ENCODE measurements around the gene MSANTD7. TPM values are rescaled to one million over a fixed set of nuclear protein-coding genes. Genes with fewer than 3 reads are reported as not detected.

Gene MSANTD7
- polyA plus RNA-seq, 1 donor (not counting 4 experiments of a cell fraction or from before 2014, with no cell fraction given), result 8.6 TPM

GRCh38 chr10:14880229-14880628 lies 42.1 kb downstream of the MSANTD7 start:
- Histone ChIP-seq H2AFZ (ENCODE audit: control insufficient read depth, low read length) (peak overlapping the region; percentile 76), H3K9ac (ENCODE audit: control insufficient read depth, extremely low read depth, insufficient read depth, low read length) (peak overlapping the region; percentile 99), H4K20me1 (ENCODE audit: control insufficient read depth, extremely low read depth, insufficient read depth, low read length) (no peaks in the 10 kb centered on the region), H3K4me3 (ENCODE audit: control insufficient read depth in 2 of 3, extremely low read depth in 1 of 3, insufficient read depth in 2 of 3, low read depth in 1 of 3, low read length in 3 of 3) (peak overlapping the region; percentile 0 to 89 (median 80)), H3K9me1 (ENCODE audit: control insufficient read depth, extremely low read depth, insufficient read depth, low read length) (peaks cover 2% of the 10 kb centered on the region), H3K79me2 (ENCODE audit: control insufficient read depth, insufficient read depth, low read length) (peaks cover 77% of the 10 kb centered on the region), H3K9me3 (ENCODE audit: control insufficient read depth, low read depth, low read length) (no peaks in the 10 kb centered on the region), H3K4me1 (ENCODE audit: control insufficient read depth, extremely low read depth, insufficient read depth, low read length) (peaks cover 20% of the 10 kb centered on the region), H3K4me2 (ENCODE audit: control insufficient read depth, extremely low read depth, insufficient read depth, low read depth, low read length) (peak overlapping the region; percentile 97), H3K27ac (ENCODE audit: control insufficient read depth, insufficient read depth, low read length) (peak overlapping the region; percentile 96), H3K27me3 (ENCODE audit: control insufficient read depth, extremely low read depth, insufficient read depth, low read length) (no peaks in the 10 kb centered on the region), H3K36me3 (ENCODE audit: control insufficient read depth in 2 of 2, extremely low read depth in 1 of 2, insufficient read depth in 2 of 2, low read length in 2 of 2) (peaks cover 2 to 7% of the 10 kb centered on the region in 2 experiments)
- no peak for TF ChIP-seq CTCF (optimal IDR thresholded peaks at IDR 0.05 in 1 of 3, IDR thresholded peaks at IDR 0.05 in 1 of 3, conservative IDR thresholded peaks at IDR 0.05 in 1 of 3; ENCODE audit: extremely low read depth in 1 of 3, insufficient read depth in 2 of 3, low read length in 3 of 3)
- TF ChIP-seq EZH2 (IDR thresholded peaks at IDR 0.05; ENCODE audit: low read length), result no peak
- dilution Hi-C loops (cut with MboI; ENCODE audit: extremely low pct_ligation_motif_present, low sequenced_read_pairs), result no loop called here
- DNase-seq (ENCODE audit: low read depth, low spot score), result no peak
- FAIRE-seq, result no peak

- DNase-seq (ENCODE audit: low read depth, low spot score) (no peak), FAIRE-seq (no peak)
- Histone ChIP-seq H3K36me3 (ENCODE audit: control insufficient read depth in 2 of 2, extremely low read depth in 1 of 2, insufficient read depth in 2 of 2, low read length in 2 of 2) (peaks cover 2 to 8% of the 10 kb centered on the region in 2 experiments), H3K79me2 (ENCODE audit: control insufficient read depth, insufficient read depth, low read length) (peaks cover 81% of the 10 kb centered on the region), H3K9ac (ENCODE audit: control insufficient read depth, extremely low read depth, insufficient read depth, low read length) (no peak overlapping the region), H3K4me1 (ENCODE audit: control insufficient read depth, extremely low read depth, insufficient read depth, low read length) (peaks cover 8% of the 10 kb centered on the region), H3K4me3 (ENCODE audit: control insufficient read depth in 2 of 3, extremely low read depth in 1 of 3, insufficient read depth in 2 of 3, low read depth in 1 of 3, low read length in 3 of 3) (no peak overlapping the region), H3K27ac (ENCODE audit: control insufficient read depth, insufficient read depth, low read length) (no peak overlapping the region), H3K9me3 (ENCODE audit: control insufficient read depth, low read depth, low read length) (no peaks in the 10 kb centered on the region), H4K20me1 (ENCODE audit: control insufficient read depth, extremely low read depth, insufficient read depth, low read length) (no peaks in the 10 kb centered on the region), H3K4me2 (ENCODE audit: control insufficient read depth, extremely low read depth, insufficient read depth, low read depth, low read length) (no peak overlapping the region), H3K9me1 (ENCODE audit: control insufficient read depth, extremely low read depth, insufficient read depth, low read length) (peaks cover 2% of the 10 kb centered on the region), H2AFZ (ENCODE audit: control insufficient read depth, low read length) (no peak overlapping the region), H3K27me3 (ENCODE audit: control insufficient read depth, extremely low read depth, insufficient read depth, low read length) (no peaks in the 10 kb centered on the region)
- TF ChIP-seq CTCF (optimal IDR thresholded peaks at IDR 0.05 in 1 of 3, IDR thresholded peaks at IDR 0.05 in 1 of 3, conservative IDR thresholded peaks at IDR 0.05 in 1 of 3; ENCODE audit: extremely low read depth in 1 of 3, insufficient read depth in 2 of 3, low read length in 3 of 3), result no peak
- no peak for TF ChIP-seq EZH2 (IDR thresholded peaks at IDR 0.05; ENCODE audit: low read length)
- dilution Hi-C loops (cut with MboI; ENCODE audit: extremely low pct_ligation_motif_present, low sequenced_read_pairs), result no loop called here
These were observed 46.0 kb downstream of the MSANTD7 start for GRCh38 chr10:14884082-14884481.

Other genes with a start within 250 kb of the MSANTD7 start
- gene FAM107B, start 63.4 kb upstream of the MSANTD7 start, polyA plus RNA-seq, result 2.4 to 8.7 TPM (median 8.2 TPM) in 3 replicates
- 1.1 to 1.4 TPM (median 1.2 TPM) in 3 replicates for gene CDNF, start 269 bp upstream of the MSANTD7 start, polyA plus RNA-seq
- 17.7 to 29.5 TPM (median 18.6 TPM) in 3 replicates for gene HSPA14, start within 50 bp of the MSANTD7 start, polyA plus RNA-seq
- 5.3 to 11.8 TPM (median 6.9 TPM) in 3 replicates for gene SUV39H2, start 40.6 kb downstream of the MSANTD7 start, polyA plus RNA-seq
- gene DCLRE1C, start 115.8 kb downstream of the MSANTD7 start, polyA plus RNA-seq, result 4.1 to 9.1 TPM (median 4.6 TPM) in 3 replicates
- 0.32 to 0.33 TPM in 2 of 3 replicates, not detected in the other for gene MEIG1, start 121.1 kb downstream of the MSANTD7 start, polyA plus RNA-seq
- gene OLAH, start 205.6 kb downstream of the MSANTD7 start, polyA plus RNA-seq, result 0.31 to 0.54 TPM (median 0.40 TPM) in 3 replicates

Data from keratinocyte (primary cell).